HCT116 (cell line): ENCODE measurements around the gene TMEM178A.

ENCODE experiments used
- EZH2 ChIP-seq: fragments of 200-600 bp; sonication (generic); IDR thresholded peaks from 2 replicates; pipeline ENCODE4 v1.6.1; 2017; ENCODE audit warnings: antibody characterized with exemption, mixed run types
- MAX ChIP-seq: IDR thresholded peaks from 2 replicates; pipeline ENCODE4 v1.6.1; 2012
- POLR2A ChIP-seq: IDR thresholded peaks from 2 replicates; pipeline ENCODE4 v1.7.0; 2011; ENCODE audit warnings: borderline replicate concordance; ENCODE audit not compliant: insufficient read depth, insufficient read length; ENCODE audit errors: extremely low read depth
- POLR2AphosphoS5 ChIP-seq: IDR thresholded peaks from 2 replicates; pipeline ENCODE4 v1.6.1; 2011; ENCODE audit warnings: mild to moderate bottlenecking, low read depth, low read length, moderate library complexity
- RAD21 ChIP-seq: IDR thresholded peaks from 2 replicates; pipeline ENCODE4 v1.6.1; 2012; ENCODE audit warnings: low read depth, mild to moderate bottlenecking
- SRF ChIP-seq: IDR thresholded peaks from 2 replicates; pipeline ENCODE4 v1.6.1; 2012; ENCODE audit warnings: low read depth
- TCF7L2 ChIP-seq: IDR thresholded peaks from 2 replicates; pipeline ENCODE4 v1.7.0; 2011; ENCODE audit warnings: borderline replicate concordance, inconsistent platforms; ENCODE audit not compliant: insufficient read depth, insufficient read length; ENCODE audit errors: extremely low read depth
- YY1 ChIP-seq: IDR thresholded peaks from 2 replicates; pipeline ENCODE4 v1.6.1; 2011; ENCODE audit warnings: low read length, low read depth, moderate library complexity, mild to moderate bottlenecking; ENCODE audit not compliant: insufficient replicate concordance; ENCODE audit errors: extremely low read depth
- ZBTB33 ChIP-seq: IDR thresholded peaks from 2 replicates; pipeline ENCODE4 v1.6.1; 2011; ENCODE audit warnings: mild to moderate bottlenecking, low read length, moderate library complexity; ENCODE audit not compliant: insufficient replicate concordance; ENCODE audit errors: extremely low read depth
- TF ChIP-seq, protein P1 (sequence below), 3 experiments: fragments of 200-600 bp in 1 of 3; sonication (generic) in 1 of 3; IDR thresholded peaks in 2 of 3; conservative IDR thresholded peaks in 1 of 3; 2 replicates each; pipeline ENCODE4 v1.5.1; 2012 to 2017; ENCODE audit warnings: low read depth in 2 of 3, low read length in 2 of 3, antibody characterized with exemption in 1 of 3, borderline replicate concordance in 1 of 3, control low read depth in 1 of 3, mild to moderate bottlenecking in 1 of 3, mixed read lengths in 1 of 3, mixed run types in 1 of 3, moderate library complexity in 1 of 3; ENCODE audit not compliant: insufficient read depth in 1 of 3
- TF ChIP-seq, protein P2 (sequence below): IDR thresholded peaks from 2 replicates; pipeline ENCODE4 v1.6.1; 2012; ENCODE audit warnings: low read depth

DNA sequence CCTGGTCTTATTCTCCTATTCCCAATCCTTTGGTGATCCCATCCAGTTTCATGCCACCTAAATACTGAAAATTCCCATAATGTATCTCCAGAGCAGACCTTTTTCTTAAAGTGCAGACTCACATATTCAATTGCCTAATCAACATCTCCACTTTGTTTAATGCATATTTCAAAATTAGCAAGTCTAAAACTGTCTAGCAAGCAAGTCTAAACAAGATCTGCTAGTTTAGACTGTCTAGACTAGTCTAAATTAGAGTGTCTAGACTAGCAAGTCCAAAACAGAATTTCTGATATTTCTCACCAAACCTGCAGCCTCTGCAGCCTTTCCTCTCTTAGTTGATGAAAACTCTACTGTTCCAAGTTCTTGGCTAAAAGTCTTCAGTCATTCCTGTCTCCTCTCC lies 68.7 kb downstream of the TMEM178A start:
- TF ChIP-seq, protein P1, sequence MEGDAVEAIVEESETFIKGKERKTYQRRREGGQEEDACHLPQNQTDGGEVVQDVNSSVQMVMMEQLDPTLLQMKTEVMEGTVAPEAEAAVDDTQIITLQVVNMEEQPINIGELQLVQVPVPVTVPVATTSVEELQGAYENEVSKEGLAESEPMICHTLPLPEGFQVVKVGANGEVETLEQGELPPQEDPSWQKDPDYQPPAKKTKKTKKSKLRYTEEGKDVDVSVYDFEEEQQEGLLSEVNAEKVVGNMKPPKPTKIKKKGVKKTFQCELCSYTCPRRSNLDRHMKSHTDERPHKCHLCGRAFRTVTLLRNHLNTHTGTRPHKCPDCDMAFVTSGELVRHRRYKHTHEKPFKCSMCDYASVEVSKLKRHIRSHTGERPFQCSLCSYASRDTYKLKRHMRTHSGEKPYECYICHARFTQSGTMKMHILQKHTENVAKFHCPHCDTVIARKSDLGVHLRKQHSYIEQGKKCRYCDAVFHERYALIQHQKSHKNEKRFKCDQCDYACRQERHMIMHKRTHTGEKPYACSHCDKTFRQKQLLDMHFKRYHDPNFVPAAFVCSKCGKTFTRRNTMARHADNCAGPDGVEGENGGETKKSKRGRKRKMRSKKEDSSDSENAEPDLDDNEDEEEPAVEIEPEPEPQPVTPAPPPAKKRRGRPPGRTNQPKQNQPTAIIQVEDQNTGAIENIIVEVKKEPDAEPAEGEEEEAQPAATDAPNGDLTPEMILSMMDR (IDR thresholded peaks at IDR 0.05 in 2 of 3, conservative IDR thresholded peaks at IDR 0.05 in 1 of 3; ENCODE audit: borderline replicate concordance in 1 of 3, insufficient read depth in 1 of 3, low read depth in 2 of 3, low read length in 2 of 3), result no peak
- TF ChIP-seq TCF7L2, result no peak
- no peak for TF ChIP-seq MAX
- no peak for TF ChIP-seq POLR2AphosphoS5
- no peak for TF ChIP-seq YY1
- TF ChIP-seq, protein P2, sequence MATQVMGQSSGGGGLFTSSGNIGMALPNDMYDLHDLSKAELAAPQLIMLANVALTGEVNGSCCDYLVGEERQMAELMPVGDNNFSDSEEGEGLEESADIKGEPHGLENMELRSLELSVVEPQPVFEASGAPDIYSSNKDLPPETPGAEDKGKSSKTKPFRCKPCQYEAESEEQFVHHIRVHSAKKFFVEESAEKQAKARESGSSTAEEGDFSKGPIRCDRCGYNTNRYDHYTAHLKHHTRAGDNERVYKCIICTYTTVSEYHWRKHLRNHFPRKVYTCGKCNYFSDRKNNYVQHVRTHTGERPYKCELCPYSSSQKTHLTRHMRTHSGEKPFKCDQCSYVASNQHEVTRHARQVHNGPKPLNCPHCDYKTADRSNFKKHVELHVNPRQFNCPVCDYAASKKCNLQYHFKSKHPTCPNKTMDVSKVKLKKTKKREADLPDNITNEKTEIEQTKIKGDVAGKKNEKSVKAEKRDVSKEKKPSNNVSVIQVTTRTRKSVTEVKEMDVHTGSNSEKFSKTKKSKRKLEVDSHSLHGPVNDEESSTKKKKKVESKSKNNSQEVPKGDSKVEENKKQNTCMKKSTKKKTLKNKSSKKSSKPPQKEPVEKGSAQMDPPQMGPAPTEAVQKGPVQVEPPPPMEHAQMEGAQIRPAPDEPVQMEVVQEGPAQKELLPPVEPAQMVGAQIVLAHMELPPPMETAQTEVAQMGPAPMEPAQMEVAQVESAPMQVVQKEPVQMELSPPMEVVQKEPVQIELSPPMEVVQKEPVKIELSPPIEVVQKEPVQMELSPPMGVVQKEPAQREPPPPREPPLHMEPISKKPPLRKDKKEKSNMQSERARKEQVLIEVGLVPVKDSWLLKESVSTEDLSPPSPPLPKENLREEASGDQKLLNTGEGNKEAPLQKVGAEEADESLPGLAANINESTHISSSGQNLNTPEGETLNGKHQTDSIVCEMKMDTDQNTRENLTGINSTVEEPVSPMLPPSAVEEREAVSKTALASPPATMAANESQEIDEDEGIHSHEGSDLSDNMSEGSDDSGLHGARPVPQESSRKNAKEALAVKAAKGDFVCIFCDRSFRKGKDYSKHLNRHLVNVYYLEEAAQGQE, result no peak
- no peak for TF ChIP-seq ZBTB33
- TF ChIP-seq POLR2A, result no peak
- no peak for TF ChIP-seq SRF
- no peak for TF ChIP-seq RAD21
- TF ChIP-seq EZH2, result no peak
